GM12875 (cell line): Measurements from ENCODE around the gene COG4.

Experiments used
- H3K4me3 ChIP-seq: one replicate; pipeline ENCODE4 v1.5.1; 2011; ENCODE audit warnings: low read depth, low read length, control low read depth
- CTCF ChIP-seq: IDR thresholded peaks from 2 replicates; pipeline ENCODE4 v1.5.1; 2011; ENCODE audit warnings: low read depth, mild to moderate bottlenecking, control low read depth, inconsistent platforms, low read length, moderate library complexity, borderline replicate concordance; ENCODE audit not compliant: insufficient read depth

The COG4 gene

GRCh38 chr16:70444249-70445063 lies 78.9 kb downstream of the COG4 start:
- TF ChIP-seq CTCF = no peak
- H3K4me3 ChIP-seq = no peak overlapping the region

DNA sequence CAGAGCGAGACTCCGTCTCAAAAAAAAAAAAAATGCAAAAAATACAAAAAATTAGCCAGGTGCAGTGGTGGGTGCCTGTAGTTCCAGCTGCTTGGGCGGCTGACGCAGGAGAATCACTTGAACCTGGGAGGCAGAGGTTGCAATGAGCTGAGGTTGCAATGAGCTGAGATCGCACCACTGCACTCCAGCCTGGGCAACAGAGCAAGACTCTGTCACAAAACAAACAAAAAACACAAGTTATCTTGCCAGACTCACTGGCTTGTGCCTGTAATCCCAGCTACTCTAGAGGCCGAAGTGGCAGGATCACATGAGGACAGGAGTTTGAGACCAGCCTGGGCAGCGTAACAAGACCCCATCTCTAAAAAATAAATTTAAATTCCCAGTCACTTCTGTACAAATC lies 81.0 kb downstream of the COG4 start:
- TF ChIP-seq CTCF = no peak
- H3K4me3 ChIP-seq = no peak overlapping the region

DNA sequence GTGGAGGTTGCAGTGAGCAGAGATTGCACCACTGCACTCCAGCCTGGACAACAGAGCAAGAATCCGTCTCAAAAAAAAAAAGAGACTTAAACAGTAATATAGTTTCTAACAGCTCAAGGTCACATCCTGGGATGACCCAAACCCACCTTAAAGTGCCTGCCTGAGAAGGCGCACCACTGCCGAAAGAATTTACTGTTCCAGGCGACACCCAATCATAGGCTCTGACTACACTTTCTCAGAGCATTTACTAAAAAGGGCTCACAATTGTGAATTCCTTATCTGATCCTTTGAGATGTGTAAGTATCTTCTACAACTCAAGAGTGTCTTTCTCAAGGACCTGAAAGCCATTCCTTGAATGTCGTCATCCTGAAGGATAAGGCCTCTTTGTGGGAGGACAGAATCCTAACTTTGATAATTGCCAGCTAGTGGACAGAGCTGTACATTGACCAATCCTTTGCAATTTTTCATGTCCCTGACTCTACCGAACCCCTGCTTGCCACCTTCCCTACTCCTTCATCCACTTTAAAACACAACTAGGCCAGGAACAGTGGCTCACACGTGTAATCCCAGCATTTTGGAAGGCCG lies 81.9 kb downstream of the COG4 start:
- no peak for TF ChIP-seq CTCF
- H3K4me3 ChIP-seq = no peak overlapping the region

GRCh38 chr16:70440009-70440692 lies 83.2 kb downstream of the COG4 start:
- H3K4me3 ChIP-seq = no peak overlapping the region
- TF ChIP-seq CTCF = no peak

DNA sequence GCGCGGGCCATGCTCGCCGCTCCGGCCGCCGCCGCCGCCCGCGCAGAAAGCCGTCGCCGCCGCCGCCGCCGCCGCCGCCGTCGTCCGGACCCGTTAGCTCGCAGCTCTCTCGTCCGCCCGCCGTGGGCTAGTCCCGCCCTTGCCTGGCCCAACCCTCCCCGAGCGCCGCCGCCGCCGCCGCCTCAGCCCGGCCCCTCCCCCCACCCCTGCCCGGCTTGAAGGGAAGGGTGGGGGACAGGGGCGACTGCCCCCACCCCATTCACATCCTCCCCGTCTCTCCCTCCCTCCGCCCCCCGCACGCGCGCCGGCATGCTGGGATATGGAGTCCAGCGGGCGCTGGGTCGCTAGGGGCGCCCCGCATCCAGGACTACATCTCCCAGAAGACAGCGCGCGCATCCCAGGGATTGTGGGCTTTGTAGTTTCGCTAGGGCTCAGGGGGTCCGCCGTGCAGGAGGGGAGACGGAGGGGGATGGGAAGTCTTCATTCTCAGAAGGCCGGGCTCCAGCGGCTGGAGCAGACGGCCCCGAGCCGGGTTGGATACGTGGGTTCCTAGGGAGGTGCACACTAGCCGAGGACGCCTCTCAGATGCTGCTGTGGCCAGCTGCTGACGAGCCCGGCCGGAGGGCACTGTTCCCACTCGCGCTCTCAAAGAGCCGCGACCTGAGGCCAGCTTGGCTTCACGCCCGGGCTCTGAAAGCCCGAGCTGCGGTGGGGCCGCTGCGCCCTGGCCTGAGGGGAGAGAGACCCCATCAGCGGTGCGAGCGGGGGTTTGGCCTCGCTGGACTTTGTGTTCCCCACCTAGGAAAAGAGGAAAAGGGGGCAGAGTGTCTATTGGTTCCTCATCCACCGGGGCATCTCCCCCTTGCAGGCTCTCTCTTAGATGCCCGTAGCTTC lies 84.1 kb downstream of the COG4 start, which contains the start of gene ST3GAL2:
Gene ST3GAL2, minus strand, starts transcription at position 132 of the 894 bp plus-strand sequence. CDS start 40,570 bp downstream, outside the sequence.
- peak within 1 kb of the TSS; percentile 95 for H3K4me3 ChIP-seq
- TF ChIP-seq CTCF = no peak

DNA sequence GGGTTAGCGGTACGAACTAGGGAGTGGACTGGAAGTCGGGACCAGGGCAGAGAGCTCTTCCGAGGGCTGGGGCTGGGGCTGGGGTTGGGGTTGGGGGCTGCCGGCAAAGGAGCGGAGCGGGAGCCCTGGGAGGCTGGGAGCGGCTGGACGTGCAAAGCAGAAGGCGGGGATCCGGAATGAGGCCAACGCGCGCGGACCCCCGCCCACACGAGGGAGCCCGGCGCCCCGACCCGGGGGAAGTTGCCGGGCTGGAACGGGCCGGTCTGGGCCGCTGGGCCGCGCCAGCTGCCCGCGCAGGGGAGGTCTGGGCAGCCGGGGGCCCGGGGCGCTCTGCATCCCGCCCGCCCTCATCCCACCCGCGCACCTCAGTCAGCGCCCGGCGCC lies 84.8 kb downstream of the COG4 start:
- no peak for TF ChIP-seq CTCF
- H3K4me3 ChIP-seq = peak overlapping the region; percentile 95
